Keratinocyte (primary cell): Measurements from ENCODE around the gene REPS2. TPM values are rescaled to one million over a fixed set of nuclear protein-coding genes. Genes with fewer than 3 reads are reported as not detected.

Source experiments
- DNase-seq: peaks from one replicate; pipeline ENCODE4 v3.0.0-alpha.2; 2011; ENCODE audit warnings: low read depth, missing footprints, low spot score
- FAIRE-seq: peaks from 2 replicates; lab custom pipeline; 2011; peaks lifted over from hg19 to GRCh38; lab: Jason Lieb, UNC
- H2AFZ ChIP-seq: 2 replicates; pipeline ENCODE4 v1.6.0; 2012; ENCODE audit warnings: low read length, control low read depth, inconsistent platforms; ENCODE audit not compliant: control insufficient read depth
- H3K27ac ChIP-seq: 2 replicates; pipeline ENCODE4 v1.5.1; 2011; ENCODE audit warnings: low read length; ENCODE audit not compliant: control insufficient read depth, insufficient read depth
- H3K27me3 ChIP-seq: 3 replicates; pipeline ENCODE4 v1.6.0; 2011; ENCODE audit warnings: low read length; ENCODE audit not compliant: control insufficient read depth, insufficient read depth; ENCODE audit errors: extremely low read depth
- H3K36me3 ChIP-seq, 2 experiments: 2 replicates in 1 of 2; 3 replicates in 1 of 2; pipeline ENCODE4 v1.5.1; 2011; ENCODE audit warnings: low read length in 2 of 2, mild to moderate bottlenecking in 1 of 2; ENCODE audit not compliant: control insufficient read depth in 2 of 2, insufficient read depth in 2 of 2; ENCODE audit errors: extremely low read depth in 1 of 2
- H3K4me1 ChIP-seq: 3 replicates; pipeline ENCODE4 v1.5.1; 2011; ENCODE audit warnings: low read length; ENCODE audit not compliant: control insufficient read depth, insufficient read depth; ENCODE audit errors: extremely low read depth
- H3K4me2 ChIP-seq: 3 replicates; pipeline ENCODE4 v1.6.0; 2011; ENCODE audit warnings: low read depth, low read length; ENCODE audit not compliant: control insufficient read depth, insufficient read depth; ENCODE audit errors: extremely low read depth
- H3K4me3 ChIP-seq, 3 experiments: fragments of 200-600 bp in 1 of 3; sonication (generic) in 1 of 3; 2 replicates in 2 of 3; 3 replicates in 1 of 3; pipeline ENCODE4 v1.5.1; 2011 to 2016; ENCODE audit warnings: low read length in 3 of 3, mild to moderate bottlenecking in 3 of 3, control low read depth in 2 of 3, inconsistent platforms in 1 of 3, low read depth in 1 of 3, mixed read lengths in 1 of 3, mixed run types in 1 of 3, moderate library complexity in 1 of 3; ENCODE audit not compliant: control insufficient read depth in 2 of 3, insufficient read depth in 2 of 3; ENCODE audit errors: extremely low read depth in 1 of 3
- H3K79me2 ChIP-seq: 2 replicates; pipeline ENCODE4 v1.6.0; 2012; ENCODE audit warnings: low read length; ENCODE audit not compliant: control insufficient read depth, insufficient read depth
- H3K9ac ChIP-seq: 3 replicates; pipeline ENCODE4 v1.6.0; 2011; ENCODE audit warnings: low read length; ENCODE audit not compliant: control insufficient read depth, insufficient read depth; ENCODE audit errors: extremely low read depth
- H3K9me1 ChIP-seq: 3 replicates; pipeline ENCODE4 v1.6.0; 2011; ENCODE audit warnings: low read length; ENCODE audit not compliant: control insufficient read depth, insufficient read depth; ENCODE audit errors: extremely low read depth
- H3K9me3 ChIP-seq: 2 replicates; pipeline ENCODE4 v1.5.1; 2012; ENCODE audit warnings: low read depth, low read length; ENCODE audit not compliant: control insufficient read depth
- H4K20me1 ChIP-seq: 3 replicates; pipeline ENCODE4 v1.6.0; 2011; ENCODE audit warnings: low read length; ENCODE audit not compliant: control insufficient read depth, insufficient read depth; ENCODE audit errors: extremely low read depth
- CTCF ChIP-seq, 3 experiments: IDR thresholded peaks in 1 of 3; conservative IDR thresholded peaks in 1 of 3; optimal IDR thresholded peaks in 1 of 3; 2 replicates in 2 of 3; 3 replicates in 1 of 3; pipeline versions ENCODE3 to v1.5.1; 2011; ENCODE audit warnings: low read length in 3 of 3, mild to moderate bottlenecking in 3 of 3, moderate library complexity in 2 of 3, control low read depth in 1 of 3, inconsistent platforms in 1 of 3; ENCODE audit not compliant: insufficient read depth in 2 of 3; ENCODE audit errors: extremely low read depth in 1 of 3
- EZH2 ChIP-seq: IDR thresholded peaks from one replicate; pipeline ENCODE4 v1.6.1; 2012; ENCODE audit warnings: inconsistent platforms, mild to moderate bottlenecking, low read length, moderate library complexity
- dilution Hi-C: fragments of 300-500 bp; cut with MboI; formaldehyde crosslinking; loops from one replicate; pipeline ENCODE4 v1.7.0; 2020; ENCODE audit warnings: low sequenced_read_pairs; ENCODE audit not compliant: extremely low pct_ligation_motif_present
- polyA plus RNA-seq, 5 experiments: library from polyadenylated mRNA; depleted of rRNA in 3 of 5; stranded (reverse) in 3 of 5; stranded (forward) in 1 of 5; unstranded in 1 of 5; fragments of >200 nt; gene quantifications; 1 replicate in 1 of 5; 2 replicates in 3 of 5; 3 replicates in 1 of 5; pipeline versions ENCODE4 v1.2.1 to v1.2.3, GENCODE V29; 2011 to 2012; ENCODE audit warnings: missing spikeins in 2 of 5, low read depth in 1 of 5, low replicate concordance in 1 of 5

The REPS2 gene
- polyA plus RNA-seq, 1 donor (not counting 4 experiments of a cell fraction or from before 2014, with no cell fraction given) = 2.4 TPM

- Histone ChIP-seq H3K27ac (no peak overlapping the region), H2AFZ (no peak overlapping the region), H3K4me3 (no peak overlapping the region), H3K27me3 (peaks cover 4% of the 10 kb centered on the region), H3K4me1 (peaks cover 15% of the 10 kb centered on the region), H3K36me3 (no peaks in the 10 kb centered on the region), H3K9me1 (no peaks in the 10 kb centered on the region), H3K79me2 (no peaks in the 10 kb centered on the region), H4K20me1 (no peaks in the 10 kb centered on the region), H3K9ac (no peak overlapping the region), H3K9me3 (no peaks in the 10 kb centered on the region), H3K4me2 (no peak overlapping the region)
- TF ChIP-seq EZH2 = no peak
- no peak for TF ChIP-seq CTCF (optimal IDR thresholded peaks at IDR 0.05 in 1 of 3, IDR thresholded peaks at IDR 0.05 in 1 of 3, conservative IDR thresholded peaks at IDR 0.05 in 1 of 3; ENCODE audit: extremely low read depth in 1 of 3, insufficient read depth in 2 of 3, low read length in 3 of 3)
- DNase-seq (no peak), FAIRE-seq (no peak)
- dilution Hi-C loops = loop anchor here (25.0 kb wide), 1 partner anchor 230 kb away; no protein-coding TSS in a partner anchor
These were observed 121.1 kb downstream of the REPS2 start for GRCh38 chrX:17067534-17067933.

GRCh38 chrX:17072301-17072700 is 125.8 kb downstream of the REPS2 start:
- H3K27me3 ChIP-seq = peaks cover 5% of the 10 kb centered on the region
- TF ChIP-seq CTCF (optimal IDR thresholded peaks at IDR 0.05 in 1 of 3, IDR thresholded peaks at IDR 0.05 in 1 of 3, conservative IDR thresholded peaks at IDR 0.05 in 1 of 3; ENCODE audit: extremely low read depth in 1 of 3, insufficient read depth in 2 of 3, low read length in 3 of 3) = no peak
- TF ChIP-seq EZH2 = no peak
- FAIRE-seq (no peak), DNase-seq (no peak)
- dilution Hi-C loops = loop anchor here (25.0 kb wide), 1 partner anchor 235 kb away; no protein-coding TSS in a partner anchor
- peaks cover 26% of the 10 kb centered on the region for H3K4me1 ChIP-seq
- no peaks in the 10 kb centered on the region for H3K36me3 ChIP-seq
- no peak overlapping the region for H3K4me3 ChIP-seq
- no peaks in the 10 kb centered on the region for H3K9me3 ChIP-seq
- H3K79me2 ChIP-seq = no peaks in the 10 kb centered on the region
- H3K27ac ChIP-seq = no peak overlapping the region
- H3K9ac ChIP-seq = no peak overlapping the region
- H4K20me1 ChIP-seq = no peaks in the 10 kb centered on the region
- H3K9me1 ChIP-seq = no peaks in the 10 kb centered on the region
- H2AFZ ChIP-seq = no peak overlapping the region
- H3K4me2 ChIP-seq = no peak overlapping the region
